Lower leg skin (tissue), 4 donors: ENCODE measurements around the gene PDLIM5. TPM values are rescaled to one million over a fixed set of nuclear protein-coding genes. Genes with fewer than 3 reads are reported as not detected.

ENCODE experiments used
- DNase-seq, 2 donors: peaks; one replicate each; pipeline ENCODE4 v3.0.0-alpha.2; 2019; ENCODE audit warnings: low spot score in 2 of 2
- H3K4me3 ChIP-seq: fragments of 200-600 bp; sonication (generic); 2 replicates; pipeline ENCODE4 v1.5.1; 2017; ENCODE audit warnings: mild to moderate bottlenecking, low read depth; ENCODE audit not compliant: poor library complexity, severe bottlenecking
- CTCF ChIP-seq, 3 donors: fragments of 450-650 bp; IDR thresholded peaks; one replicate each; pipeline ENCODE4 v1.5.1; 2016; ENCODE audit warnings: antibody characterized with exemption in 3 of 3, mild to moderate bottlenecking in 3 of 3, moderate library complexity in 2 of 3
- POLR2A ChIP-seq, 2 donors: fragments of 450-650 bp; IDR thresholded peaks; one replicate each; pipeline ENCODE4 v1.6.1; 2016 to 2017; ENCODE audit warnings: antibody characterized with exemption in 2 of 2, mild to moderate bottlenecking in 1 of 2, moderate library complexity in 1 of 2
- WGBS, 2 donors: methylation state at CpG; one replicate each; pipeline ENCODE4 v1.1.5; 2018; 5-methylcytosine and 5-hydroxymethylcytosine counted together
- intact Hi-C: fragments of 100-400 bp; cut with DNase I; formaldehyde crosslinking; loops from one replicate; pipeline ENCODE4 v1.15.0; 2023; ENCODE audit warnings: low total_unique reads
- total RNA-seq, 4 donors: library from RNA; depleted of rRNA; stranded (reverse); fragments of >200 nt; gene quantifications; one replicate each; pipeline ENCODE4 v1.1.0, GENCODE V29; 2016

PDLIM5 gene
- total RNA-seq, 4 donors from 2014 or later = 65.8 to 81.4 (median 72.0) TPM

GRCh38 chr4:94490437-94490836, 38.7 kb downstream of the PDLIM5 start:
- 92 to 96% methylated on average over 1 of the region's 1 CpG for WGBS, 2 donors
- intact Hi-C loops = no loop called here
- H3K4me3 ChIP-seq = no peak overlapping the region

GRCh38 chr4:94491322-94491721, 39.6 kb downstream of the PDLIM5 start:
- WGBS, 2 donors = 49 to 58% methylated on average over 2 of the region's 2 CpGs
- no peak overlapping the region for H3K4me3 ChIP-seq
- intact Hi-C loops = no loop called here
- TF ChIP-seq CTCF (IDR thresholded peaks at IDR 0.05) (no peak), POLR2A (IDR thresholded peaks at IDR 0.05) (no peak)
- no peak for DNase-seq

More at GRCh38 chr4:94490437-94490836, 38.7 kb downstream of the PDLIM5 start:
- no peak for DNase-seq
- TF ChIP-seq CTCF (IDR thresholded peaks at IDR 0.05) (no peak), POLR2A (IDR thresholded peaks at IDR 0.05) (no peak)

- no peak for DNase-seq
- TF ChIP-seq CTCF (IDR thresholded peaks at IDR 0.05) = no peak
- TF ChIP-seq POLR2A (IDR thresholded peaks at IDR 0.05) = no peak
- WGBS, 2 donors = 90 to 96% methylated on average over 2 of the region's 2 CpGs
- H3K4me3 ChIP-seq = no peak overlapping the region
- intact Hi-C loops = no loop called here
These were observed 43.7 kb downstream of the PDLIM5 start for GRCh38 chr4:94495408-94495807.

- 75 to 85% methylated on average over 2 of the region's 2 CpGs for WGBS, 2 donors
- no peak overlapping the region for H3K4me3 ChIP-seq
- intact Hi-C loops = no loop called here
These were observed 45.9 kb downstream of the PDLIM5 start for GRCh38 chr4:94497690-94498089.

GRCh38 chr4:94498502-94498901, 46.8 kb downstream of the PDLIM5 start:
- intact Hi-C loops = no loop called here
- TF ChIP-seq POLR2A (IDR thresholded peaks at IDR 0.05) (no peak), CTCF (IDR thresholded peaks at IDR 0.05) (no peak)
- no peak for DNase-seq
- 63 to 72% methylated on average over 1 of the region's 1 CpG for WGBS, 2 donors
- H3K4me3 ChIP-seq = no peak overlapping the region

More at GRCh38 chr4:94497690-94498089, 45.9 kb downstream of the PDLIM5 start:
- TF ChIP-seq CTCF (IDR thresholded peaks at IDR 0.05) (no peak), POLR2A (IDR thresholded peaks at IDR 0.05) (no peak)
- DNase-seq = no peak

- 70 to 76% methylated on average over 3 of the region's 3 CpGs for WGBS, 2 donors
- no peak for DNase-seq
- intact Hi-C loops = no loop called here
- no peak overlapping the region for H3K4me3 ChIP-seq
- TF ChIP-seq CTCF (IDR thresholded peaks at IDR 0.05) = no peak
- TF ChIP-seq POLR2A (IDR thresholded peaks at IDR 0.05) = no peak
These were observed 48.9 kb downstream of the PDLIM5 start for GRCh38 chr4:94500685-94501084.
